ENCODE measurements around the gene ANKRD49. TPM values are rescaled to one million over a fixed set of nuclear protein-coding genes. Genes with fewer than 3 reads are reported as not detected.

The ANKRD49 gene
- total and polyA plus RNA-seq, 10 donors = 18.8 to 46.5 (median 28.8) TPM

DNA sequence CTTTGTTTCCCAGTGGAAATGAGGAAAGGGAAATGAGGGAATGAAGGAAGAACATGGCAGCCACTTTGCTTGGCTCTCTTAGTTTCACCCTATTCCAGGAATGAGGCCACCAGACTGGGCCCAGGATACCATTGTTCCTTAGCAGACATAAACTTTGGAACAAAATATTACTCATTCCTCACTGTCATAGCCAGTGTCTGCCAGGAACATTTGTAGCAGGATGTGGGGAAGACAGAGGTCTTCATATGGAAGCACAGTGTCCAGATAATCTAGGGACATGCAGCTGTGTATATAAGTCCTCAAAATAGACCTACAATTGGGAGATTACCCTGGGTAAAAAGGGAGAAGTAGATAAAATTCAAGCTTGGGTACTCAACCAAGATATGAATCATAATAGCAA lies 34.8 kb downstream of the ANKRD49 start:
- no peak for DNase-seq
- intact Hi-C loops (cut with DNase I; ENCODE audit: low total_unique reads) = no loop called here
- TF ChIP-seq POLR2AphosphoS5 (IDR thresholded peaks at IDR 0.05) = no peak
- TF ChIP-seq POLR2A (IDR thresholded peaks at IDR 0.05) = no peak
- TF ChIP-seq, protein P1, sequence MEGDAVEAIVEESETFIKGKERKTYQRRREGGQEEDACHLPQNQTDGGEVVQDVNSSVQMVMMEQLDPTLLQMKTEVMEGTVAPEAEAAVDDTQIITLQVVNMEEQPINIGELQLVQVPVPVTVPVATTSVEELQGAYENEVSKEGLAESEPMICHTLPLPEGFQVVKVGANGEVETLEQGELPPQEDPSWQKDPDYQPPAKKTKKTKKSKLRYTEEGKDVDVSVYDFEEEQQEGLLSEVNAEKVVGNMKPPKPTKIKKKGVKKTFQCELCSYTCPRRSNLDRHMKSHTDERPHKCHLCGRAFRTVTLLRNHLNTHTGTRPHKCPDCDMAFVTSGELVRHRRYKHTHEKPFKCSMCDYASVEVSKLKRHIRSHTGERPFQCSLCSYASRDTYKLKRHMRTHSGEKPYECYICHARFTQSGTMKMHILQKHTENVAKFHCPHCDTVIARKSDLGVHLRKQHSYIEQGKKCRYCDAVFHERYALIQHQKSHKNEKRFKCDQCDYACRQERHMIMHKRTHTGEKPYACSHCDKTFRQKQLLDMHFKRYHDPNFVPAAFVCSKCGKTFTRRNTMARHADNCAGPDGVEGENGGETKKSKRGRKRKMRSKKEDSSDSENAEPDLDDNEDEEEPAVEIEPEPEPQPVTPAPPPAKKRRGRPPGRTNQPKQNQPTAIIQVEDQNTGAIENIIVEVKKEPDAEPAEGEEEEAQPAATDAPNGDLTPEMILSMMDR (IDR thresholded peaks at IDR 0.05 in 8 of 11, conservative IDR thresholded peaks at IDR 0.05 in 3 of 11) = no peak
- Histone ChIP-seq H3K36me3 (no peaks in the 10 kb centered on the region), H3K27me3 (replicated peaks in 1 of 7) (no peaks in the 10 kb centered on the region), H3K4me1 (peaks cover 0 to 12% (median 6%) of the 10 kb centered on the region in 6 donors), H3K4me3 (no peak overlapping the region), H3K27ac (no peak overlapping the region), H3K9me3 (no peaks in the 10 kb centered on the region)

DNA sequence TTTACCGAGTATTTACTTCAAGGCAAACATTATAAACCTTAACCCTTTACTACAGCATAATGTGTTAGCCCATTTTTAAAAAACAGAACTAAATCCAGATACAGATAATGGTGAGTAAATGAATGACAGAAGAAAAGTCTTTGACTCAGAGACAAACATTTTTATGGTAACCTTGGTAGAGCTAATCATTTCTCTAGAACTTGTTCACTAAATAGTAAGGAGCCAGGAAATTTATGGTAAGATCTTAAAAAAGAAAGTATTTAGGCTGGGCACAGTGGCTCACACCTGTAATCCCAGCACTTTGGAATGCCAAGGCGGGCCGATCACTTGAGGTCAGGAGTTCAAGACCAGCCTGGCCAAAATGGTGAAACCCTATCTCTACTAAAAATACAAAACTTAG lies 38.4 kb downstream of the ANKRD49 start:
- 91 to 100% (median 94%) methylated on average over 3 of the region's 3 CpGs for WGBS, 5 donors
- Histone ChIP-seq H3K4me1 (peaks cover 0 to 13% (median 10%) of the 10 kb centered on the region in 6 donors), H3K27ac (no peak overlapping the region), H3K36me3 (no peaks in the 10 kb centered on the region), H3K4me3 (no peak overlapping the region), H3K27me3 (replicated peaks in 1 of 7) (no peaks in the 10 kb centered on the region), H3K9me3 (no peaks in the 10 kb centered on the region)
- intact Hi-C loops (cut with DNase I; ENCODE audit: low total_unique reads) = no loop called here
- TF ChIP-seq, protein P1 (IDR thresholded peaks at IDR 0.05 in 8 of 11, conservative IDR thresholded peaks at IDR 0.05 in 3 of 11) = no peak
- no peak for TF ChIP-seq POLR2AphosphoS5 (IDR thresholded peaks at IDR 0.05)
- TF ChIP-seq POLR2A (IDR thresholded peaks at IDR 0.05) = no peak
- no peak for DNase-seq

DNA sequence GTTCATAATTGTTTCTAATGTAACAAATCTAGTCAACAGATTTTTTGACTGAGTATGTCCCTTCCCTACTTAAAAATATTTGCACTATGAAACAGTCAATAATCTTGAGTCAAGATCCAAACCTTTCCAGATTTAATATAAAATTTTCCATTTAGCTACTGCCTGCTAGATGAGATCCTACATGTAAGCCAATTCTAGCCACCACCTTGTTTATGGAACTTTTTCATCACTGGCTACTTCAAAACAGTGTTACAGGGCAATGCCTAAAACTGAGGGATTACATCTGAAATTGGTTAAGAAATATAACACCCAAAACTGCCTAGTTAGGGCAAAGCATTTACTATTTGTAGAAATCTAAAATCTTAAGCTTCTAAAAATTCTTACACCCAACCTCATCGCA lies 39.4 kb downstream of the ANKRD49 start:
- no peaks in the 10 kb centered on the region for H3K9me3 ChIP-seq
- H3K27ac ChIP-seq = peak overlapping the region in 2 of 8 donors; percentile 16 to 45
- no peaks in the 10 kb centered on the region for H3K27me3 ChIP-seq (replicated peaks in 1 of 7)
- no peak for DNase-seq
- WGBS, 5 donors = 76 to 95% (median 83%) methylated on average over 1 of the region's 1 CpG
- no peaks in the 10 kb centered on the region for H3K36me3 ChIP-seq
- TF ChIP-seq, protein P1 (IDR thresholded peaks at IDR 0.05 in 8 of 11, conservative IDR thresholded peaks at IDR 0.05 in 3 of 11) = no peak
- no peak for TF ChIP-seq POLR2AphosphoS5 (IDR thresholded peaks at IDR 0.05)
- no peak for TF ChIP-seq POLR2A (IDR thresholded peaks at IDR 0.05)
- H3K4me3 ChIP-seq = no peak overlapping the region
- H3K4me1 ChIP-seq = peaks cover 0 to 15% (median 10%) of the 10 kb centered on the region in 6 donors
- intact Hi-C loops (cut with DNase I; ENCODE audit: low total_unique reads) = no loop called here

DNA sequence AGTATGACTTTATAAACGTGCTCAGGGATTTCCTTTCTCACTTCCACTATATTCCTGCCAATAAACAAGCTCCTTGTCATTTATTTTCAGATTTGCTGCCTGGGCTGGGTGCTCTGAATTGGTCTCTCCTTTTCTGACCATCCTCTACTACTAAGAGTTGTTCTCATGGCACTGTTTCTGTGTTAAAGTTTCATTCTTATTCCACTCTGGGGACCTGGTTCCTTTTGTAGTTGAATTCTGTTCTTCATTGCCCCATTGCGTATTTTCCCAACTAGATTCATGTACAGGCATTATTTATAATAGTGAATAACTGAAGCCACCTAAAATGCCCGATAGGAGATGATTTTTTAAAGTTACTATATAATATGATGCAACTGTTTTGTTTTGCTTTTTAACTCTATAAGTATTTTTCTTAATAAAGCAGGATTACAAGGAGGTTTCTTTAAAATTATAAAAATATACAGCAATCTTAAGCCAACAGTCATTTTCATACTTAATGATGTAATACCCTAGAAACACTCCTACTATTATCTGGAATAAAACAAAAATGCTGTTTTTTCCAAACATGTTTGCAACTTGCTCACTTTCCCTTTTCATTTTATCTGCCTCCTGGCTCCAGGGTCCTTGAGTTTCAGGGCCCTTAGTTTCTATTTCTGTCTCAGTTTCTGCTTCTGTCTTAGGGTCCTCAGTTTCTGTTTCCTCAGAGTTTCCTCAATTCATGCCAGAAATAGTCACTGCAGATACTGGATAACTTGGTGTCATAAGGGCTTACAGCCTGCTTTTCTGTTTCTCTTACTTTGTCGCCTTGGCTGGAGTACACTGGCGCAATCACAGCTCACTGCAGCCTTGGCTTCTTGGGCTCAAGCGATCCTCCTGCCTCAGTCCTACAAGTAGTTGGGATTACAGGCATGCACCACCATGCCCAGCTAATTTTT lies 40.2 kb downstream of the ANKRD49 start:
- Histone ChIP-seq H3K9me3 (no peaks in the 10 kb centered on the region), H3K4me3 (no peak overlapping the region), H3K36me3 (no peaks in the 10 kb centered on the region), H3K27ac (peak overlapping the region in 4 of 8 donors; percentile 16 to 45 (median 43)), H3K27me3 (replicated peaks in 1 of 7) (no peaks in the 10 kb centered on the region), H3K4me1 (peaks cover 0 to 15% (median 10%) of the 10 kb centered on the region in 6 donors)
- intact Hi-C loops (cut with DNase I; ENCODE audit: low total_unique reads) = no loop called here
- no peak for TF ChIP-seq POLR2AphosphoS5 (IDR thresholded peaks at IDR 0.05)
- TF ChIP-seq, protein P1 (IDR thresholded peaks at IDR 0.05 in 8 of 11, conservative IDR thresholded peaks at IDR 0.05 in 3 of 11) = no peak
- TF ChIP-seq POLR2A (IDR thresholded peaks at IDR 0.05) = no peak
- 50 to 63% (median 53%) methylated on average over 6 of the region's 6 CpGs for WGBS, 5 donors
- no peak for DNase-seq
